GM23338 (cell line): Measurements from ENCODE around the gene OR10D3.

Experiments
- CREB1 ChIP-seq: fragments of 250-450 bp; sonication (Bioruptor Pico); IDR thresholded peaks from 2 replicates; pipeline ENCODE4 v1.5.0; 2020; ENCODE audit warnings: low read depth, mild to moderate bottlenecking, moderate library complexity
- CTCF ChIP-seq, 2 experiments: fragments of 200-600 bp in 1 of 2; sonication (generic) in 1 of 2; conservative IDR thresholded peaks; 2 replicates each; pipeline versions ENCODE4 v1.5.1 to v1.6.1; 2016 to 2017; ENCODE audit warnings: antibody characterized with exemption in 2 of 2, low read depth in 2 of 2, mild to moderate bottlenecking in 2 of 2, moderate library complexity in 1 of 2
- ETS1 ChIP-seq: IDR thresholded peaks from 2 replicates; pipeline ENCODE4 v1.6.1; 2016; ENCODE audit warnings: antibody characterized with exemption
- EZH2 ChIP-seq: fragments of 200-600 bp; sonication (generic); IDR thresholded peaks from one replicate; pipeline ENCODE4 v1.8.0; 2017; ENCODE audit warnings: antibody characterized with exemption, mild to moderate bottlenecking, low read depth; ENCODE audit not compliant: unreplicated experiment
- EZH2phosphoT487 ChIP-seq: fragments of 200-600 bp; sonication (generic); IDR thresholded peaks from one replicate; pipeline ENCODE4 v1.8.1; 2018; ENCODE audit warnings: antibody characterized with exemption; ENCODE audit not compliant: unreplicated experiment
- POLR2AphosphoS5 ChIP-seq: IDR thresholded peaks from 2 replicates; pipeline ENCODE4 v1.6.1; 2016; ENCODE audit warnings: antibody characterized with exemption, low read depth
- ZNF114 ChIP-seq: fragments of 250-450 bp; sonication (Bioruptor Pico); IDR thresholded peaks from 2 replicates; pipeline ENCODE4 v1.5.0; 2020; ENCODE audit warnings: mild to moderate bottlenecking, moderate library complexity

GRCh38 chr11:124209824-124210357 is 26.7 kb downstream of the OR10D3 start:
- TF ChIP-seq CTCF (conservative IDR thresholded peaks at IDR 0.05; ENCODE audit: low read depth in 2 of 2) (no peak), EZH2 (no peak), CREB1 (CRISPR knock-in tag) (no peak), POLR2AphosphoS5 (no peak), ZNF114 (CRISPR knock-in tag) (no peak), ETS1 (no peak), EZH2phosphoT487 (no peak)
